Measurements from ENCODE around the gene MELTF.
A peak's percentile ranks its signal among the peaks of the same experiment; 100 is the strongest.
"Not testable (repeated sequence)": the region's sequence is repeated elsewhere in the genome, so short reads cannot be mapped to it uniquely, and the experiment has no call there.

The MELTF gene

GRCh38 chr3:197029511-197030167 is at the start of gene MELTF:
Gene MELTF, minus strand, starts transcription at chr3:197029817. Its CDS starts 115 bp downstream, at chr3:197029702.
- peak; percentile 86 for DNase-seq

- no peak for DNase-seq
Observed at GRCh38 chr3:197076415-197076814, 46.8 kb upstream of the MELTF start.

GRCh38 chr3:197068077-197068476 is 38.5 kb upstream of the MELTF start:
- no peak for DNase-seq

- DNase-seq, result no peak
Observed at GRCh38 chr3:197064771-197065170, 35.2 kb upstream of the MELTF start.

- no peak for DNase-seq
Observed at GRCh38 chr3:197062446-197062845, 32.8 kb upstream of the MELTF start.

- DNase-seq, result not testable (repeated sequence)
Observed at GRCh38 chr3:197051637-197052036, 22.0 kb upstream of the MELTF start.

GRCh38 chr3:197050511-197050910 is 20.9 kb upstream of the MELTF start:
- DNase-seq, result no peak

- no peak for DNase-seq
Observed at GRCh38 chr3:197042539-197042938, 12.9 kb upstream of the MELTF start.

- DNase-seq, result no peak
Observed at GRCh38 chr3:197041875-197042488, 12.4 kb upstream of the MELTF start.

GRCh38 chr3:197040658-197041057 is 11.0 kb upstream of the MELTF start:
- DNase-seq, result no peak

GRCh38 chr3:197038679-197039462 is 9.3 kb upstream of the MELTF start:
- DNase-seq, result no peak

- no peak for DNase-seq
Observed at GRCh38 chr3:197035577-197035976, 6.0 kb upstream of the MELTF start.

GRCh38 chr3:197034778-197035177 is 5.2 kb upstream of the MELTF start:
- DNase-seq, result not testable (repeated sequence)

- not testable (repeated sequence) for DNase-seq
Observed at GRCh38 chr3:197033764-197034163, 4.1 kb upstream of the MELTF start.

- DNase-seq, result no peak
Observed at GRCh38 chr3:197031315-197032285, 2.0 kb upstream of the MELTF start.

- DNase-seq, result no peak
Observed at GRCh38 chr3:197030379-197031314, 1.0 kb upstream of the MELTF start.

GRCh38 chr3:197028728-197029510 is 698 bp downstream of the MELTF start:
- no peak for DNase-seq

GRCh38 chr3:197027896-197028727 is 1.5 kb downstream of the MELTF start:
- no peak for DNase-seq

- DNase-seq, result no peak
Observed at GRCh38 chr3:197027151-197027895, 2.3 kb downstream of the MELTF start.
